CD4-positive, CD25-positive, alpha-beta regulatory T cell (primary cell): ENCODE results near the gene GDPD4. TPM values are rescaled to one million over a fixed set of nuclear protein-coding genes. Genes with fewer than 3 reads are reported as not detected.
"Not testable (repeated sequence)": the region's sequence is repeated elsewhere in the genome, so short reads cannot be mapped to it uniquely, and the experiment has no call there.

Experiments
- ATAC-seq, 2 donors: fragments of 150-1000 bp; cut with Tn5 transposase; one replicate each; pipeline ENCODE4 v1.10.0; 2021; ENCODE audit warnings: low read depth in 2 of 2, moderate number of reproducible peaks in 2 of 2, moderate library complexity in 1 of 2
- DNase-seq, 3 donors: peaks; one replicate each; pipeline versions ENCODE4 v3.0.0 to v3.0.0-alpha.2; 2012 to 2022; ENCODE audit warnings: mixed read lengths in 1 of 3
- H3K27ac ChIP-seq: one replicate; pipeline ENCODE4 v1.7.0; 2013; ENCODE audit warnings: mild to moderate bottlenecking, low read length; ENCODE audit not compliant: insufficient read depth, poor library complexity, severe bottlenecking
- H3K27me3 ChIP-seq: one replicate; pipeline ENCODE4 v1.7.0; 2013; ENCODE audit warnings: low read length; ENCODE audit not compliant: control insufficient read depth, insufficient read depth
- H3K36me3 ChIP-seq: one replicate; pipeline ENCODE4 v1.7.0; 2013; ENCODE audit warnings: mild to moderate bottlenecking, low read length, moderate library complexity; ENCODE audit not compliant: control insufficient read depth, insufficient read depth
- H3K4me1 ChIP-seq: 2 replicates; pipeline ENCODE4 v1.7.0; 2013; ENCODE audit warnings: mild to moderate bottlenecking, low read length; ENCODE audit not compliant: insufficient read depth, control insufficient read depth, poor library complexity, severe bottlenecking
- H3K4me3 ChIP-seq: one replicate; pipeline ENCODE4 v1.7.0; 2013; ENCODE audit warnings: low read depth, mild to moderate bottlenecking, low read length, moderate library complexity
- H3K9me3 ChIP-seq, 2 experiments: 1 replicate in 1 of 2; 2 replicates in 1 of 2; pipeline ENCODE4 v1.7.0; 2013; ENCODE audit warnings: low read length in 2 of 2, mild to moderate bottlenecking in 1 of 2, moderate library complexity in 1 of 2; ENCODE audit not compliant: control insufficient read depth in 2 of 2
- H3K27ac Mint-ChIP-seq, 3 donors: one replicate each; pipeline ENCODE4 v1.8.0; 2020 to 2022; ENCODE audit warnings: mild to moderate bottlenecking in 3 of 3, mixed read lengths in 3 of 3, moderate library complexity in 2 of 3
- H3K27me3 Mint-ChIP-seq: one replicate; pipeline ENCODE4 v1.8.0; 2022; ENCODE audit warnings: mild to moderate bottlenecking, mixed read lengths
- H3K36me3 Mint-ChIP-seq: one replicate; pipeline ENCODE4 v1.8.0; 2020; ENCODE audit warnings: mixed read lengths
- H3K4me1 Mint-ChIP-seq, 4 donors: one replicate each; pipeline ENCODE4 v1.8.0; 2020 to 2022; ENCODE audit warnings: mixed read lengths in 4 of 4, mild to moderate bottlenecking in 1 of 4
- H3K4me3 Mint-ChIP-seq, 4 donors: one replicate each; pipeline ENCODE4 v1.8.0; 2020 to 2022; ENCODE audit warnings: mild to moderate bottlenecking in 4 of 4, mixed read lengths in 4 of 4, moderate library complexity in 3 of 4
- H3K9me3 Mint-ChIP-seq, 7 donors: one replicate each; pipeline ENCODE4 v1.8.0; 2020 to 2022; ENCODE audit warnings: mixed read lengths in 7 of 7, mild to moderate bottlenecking in 3 of 7, moderate library complexity in 2 of 7
- polyA plus RNA-seq, 4 donors: library from polyadenylated mRNA; unstranded; fragments of 300-500 nt; fragmentation: Illumina TruSeq; gene quantifications; one replicate each; pipeline ENCODE4 v1.2.3, GENCODE V29; 2021
- total RNA-seq: library from RNA; stranded (reverse); gene quantifications from one replicate; pipeline ENCODE4 v1.2.3, GENCODE V29; 2022

The GDPD4 gene
- total and polyA plus RNA-seq, 5 donors from 2014 or later: not detected

GRCh38 chr11:77310721-77311120 lies 9.2 kb upstream of the GDPD4 start:
- Histone ChIP-seq H3K4me3 (no peak overlapping the region), H3K27me3 (peaks cover 2% of the 10 kb centered on the region), H3K9me3 (no peaks in the 10 kb centered on the region), H3K4me1 (no peaks in the 10 kb centered on the region), H3K27ac (no peak overlapping the region), H3K36me3 (no peaks in the 10 kb centered on the region)
- peaks cover 30% of the 10 kb centered on the region for H3K27me3 Mint-ChIP-seq
- no peak for DNase-seq
- H3K9me3 Mint-ChIP-seq: no peaks in the 10 kb centered on the region
- H3K36me3 Mint-ChIP-seq: no peaks in the 10 kb centered on the region
- no peaks in the 10 kb centered on the region for H3K4me1 Mint-ChIP-seq
- ATAC-seq: no peak
- no peak overlapping the region for H3K4me3 Mint-ChIP-seq
- no peak overlapping the region for H3K27ac Mint-ChIP-seq

- peaks cover 2% of the 10 kb centered on the region for H3K27me3 ChIP-seq
- ATAC-seq (no peak), DNase-seq (no peak)
- no peak overlapping the region for H3K27ac ChIP-seq
- peaks cover 0 to 2% (median 0%) of the 10 kb centered on the region in 7 donors for H3K9me3 Mint-ChIP-seq
- no peaks in the 10 kb centered on the region for H3K36me3 Mint-ChIP-seq
- H3K4me3 ChIP-seq: no peak overlapping the region
- no peak overlapping the region for H3K27ac Mint-ChIP-seq
- H3K27me3 Mint-ChIP-seq: peaks cover 29% of the 10 kb centered on the region
- H3K4me3 Mint-ChIP-seq: no peak overlapping the region
- no peaks in the 10 kb centered on the region for H3K4me1 ChIP-seq
- H3K36me3 ChIP-seq: no peaks in the 10 kb centered on the region
- H3K9me3 ChIP-seq: no peaks in the 10 kb centered on the region
- H3K4me1 Mint-ChIP-seq: no peaks in the 10 kb centered on the region
These were observed 8.1 kb upstream of the GDPD4 start for GRCh38 chr11:77309401-77310085.

GRCh38 chr11:77308838-77309237 lies 7.4 kb upstream of the GDPD4 start:
- H3K4me1 ChIP-seq: no peaks in the 10 kb centered on the region
- Mint-ChIP-seq H3K9me3 (peaks cover 0 to 2% (median 0%) of the 10 kb centered on the region in 7 donors), H3K4me3 (no peak overlapping the region), H3K27me3 (peaks cover 25% of the 10 kb centered on the region), H3K4me1 (no peaks in the 10 kb centered on the region), H3K27ac (no peak overlapping the region), H3K36me3 (no peaks in the 10 kb centered on the region)
- DNase-seq: no peak
- H3K27me3 ChIP-seq: peaks cover 2% of the 10 kb centered on the region
- no peak overlapping the region for H3K27ac ChIP-seq
- H3K4me3 ChIP-seq: no peak overlapping the region
- no peaks in the 10 kb centered on the region for H3K36me3 ChIP-seq
- ATAC-seq: no peak
- no peaks in the 10 kb centered on the region for H3K9me3 ChIP-seq

GRCh38 chr11:77303328-77303727 lies 1.8 kb upstream of the GDPD4 start:
- H3K27me3 ChIP-seq: peaks cover 2% of the 10 kb centered on the region
- peaks cover 17% of the 10 kb centered on the region for H3K27me3 Mint-ChIP-seq
- DNase-seq: no peak
- H3K36me3 ChIP-seq: no peaks in the 10 kb centered on the region
- no peaks in the 10 kb centered on the region for H3K36me3 Mint-ChIP-seq
- no peaks in the 10 kb centered on the region for H3K4me1 ChIP-seq
- no peak overlapping the region for H3K4me3 ChIP-seq
- H3K4me3 Mint-ChIP-seq: no peak overlapping the region
- no peak for ATAC-seq
- H3K9me3 ChIP-seq: no peaks in the 10 kb centered on the region
- peaks cover 0 to 4% (median 0%) of the 10 kb centered on the region in 7 donors for H3K9me3 Mint-ChIP-seq
- no peaks in the 10 kb centered on the region for H3K4me1 Mint-ChIP-seq
- H3K27ac ChIP-seq: no peak overlapping the region
- H3K27ac Mint-ChIP-seq: no peak overlapping the region

GRCh38 chr11:77302752-77303151 lies 1.3 kb upstream of the GDPD4 start:
- no peak overlapping the region for H3K4me3 Mint-ChIP-seq
- Histone ChIP-seq H3K27ac (no peak overlapping the region), H3K9me3 (no peaks in the 10 kb centered on the region), H3K4me3 (no peak overlapping the region), H3K27me3 (peaks cover 2% of the 10 kb centered on the region), H3K36me3 (no peaks in the 10 kb centered on the region), H3K4me1 (no peaks in the 10 kb centered on the region)
- H3K36me3 Mint-ChIP-seq: no peaks in the 10 kb centered on the region
- ATAC-seq (no peak), DNase-seq (no peak)
- no peak overlapping the region for H3K27ac Mint-ChIP-seq
- no peaks in the 10 kb centered on the region for H3K4me1 Mint-ChIP-seq
- H3K27me3 Mint-ChIP-seq: peaks cover 12% of the 10 kb centered on the region
- H3K9me3 Mint-ChIP-seq: peaks cover 0 to 4% (median 0%) of the 10 kb centered on the region in 7 donors

GRCh38 chr11:77300695-77301094 lies 791 bp downstream of the GDPD4 start:
- Mint-ChIP-seq H3K27me3 (peaks cover 6% of the 10 kb centered on the region), H3K4me3 (no peak overlapping the region), H3K36me3 (no peaks in the 10 kb centered on the region), H3K4me1 (no peaks in the 10 kb centered on the region), H3K9me3 (peaks cover 0 to 4% (median 0%) of the 10 kb centered on the region in 7 donors), H3K27ac (no peak overlapping the region)
- Histone ChIP-seq H3K36me3 (no peaks in the 10 kb centered on the region), H3K4me3 (no peak overlapping the region), H3K9me3 (no peaks in the 10 kb centered on the region), H3K27ac (no peak overlapping the region), H3K4me1 (no peaks in the 10 kb centered on the region), H3K27me3 (no peaks in the 10 kb centered on the region)
- DNase-seq: no peak
- no peak for ATAC-seq

- H3K9me3 Mint-ChIP-seq, H3K36me3 ChIP-seq, H3K27ac ChIP-seq, H3K4me1 Mint-ChIP-seq, H3K27me3 ChIP-seq, H3K27ac Mint-ChIP-seq, ATAC-seq, DNase-seq, H3K4me1 ChIP-seq, H3K4me3 ChIP-seq, H3K9me3 ChIP-seq, H3K27me3 Mint-ChIP-seq, H3K36me3 Mint-ChIP-seq, H3K4me3 Mint-ChIP-seq: not testable (repeated sequence)
These were observed 1.5 kb downstream of the GDPD4 start for GRCh38 chr11:77300028-77300427.

GRCh38 chr11:77299528-77299993 lies 1.9 kb downstream of the GDPD4 start:
- Mint-ChIP-seq H3K4me1 (no peaks in the 10 kb centered on the region), H3K36me3 (no peaks in the 10 kb centered on the region), H3K27ac (no peak overlapping the region), H3K27me3 (peaks cover 8% of the 10 kb centered on the region), H3K9me3 (peaks cover 0 to 3% (median 0%) of the 10 kb centered on the region in 7 donors), H3K4me3 (no peak overlapping the region)
- ATAC-seq (no peak), DNase-seq (no peak)
- Histone ChIP-seq H3K27ac (no peak overlapping the region), H3K4me1 (no peaks in the 10 kb centered on the region), H3K4me3 (no peak overlapping the region), H3K27me3 (no peaks in the 10 kb centered on the region), H3K9me3 (no peaks in the 10 kb centered on the region), H3K36me3 (no peaks in the 10 kb centered on the region)
